HepG2 (cell line): Measurements from ENCODE around the gene DROSHA. TPM values are rescaled to one million over a fixed set of nuclear protein-coding genes. Genes with fewer than 3 reads are reported as not detected.

Source experiments
- ATAC-seq: fragments of 200-7000 bp; cut with Tn5 transposase; 3 replicates; pipeline ENCODE4 v1.9.1; 2020; ENCODE audit warnings: mild to moderate bottlenecking, moderate library complexity
- BruUV-seq: library from RNA; stranded (reverse); fragments of 400-500 nt; replicated peaks from 2 replicates; lab custom pipeline; 2021; lab: Mats Ljungman, UMichigan
- CTCF ChIA-PET: fragments of 300-600 bp; formaldehyde crosslinking; extraction: SDS; loops from one replicate; lab custom pipeline; 2021; ENCODE audit warnings: low total read pairs, inconsistent platforms, low intra/inter-chr PET ratio; lab: Yijun Ruan, JAX
- POLR2A ChIA-PET: fragments of 350-600 bp; sonication (Branson Sonifier 250); formaldehyde crosslinking; loops from one replicate; lab custom pipeline; 2020; ENCODE audit warnings: antibody characterized with exemption, inconsistent platforms; lab: Yijun Ruan, JAX
- DNase-seq: peaks from one replicate; pipeline ENCODE4 v3.0.0-alpha.2; 2015; ENCODE audit warnings: low spot score
- FAIRE-seq: peaks from 3 replicates; lab custom pipeline; 2011; peaks lifted over from hg19 to GRCh38; lab: Jason Lieb, UNC
- H2AFZ ChIP-seq: one replicate; pipeline ENCODE4 v1.6.1; 2011; ENCODE audit warnings: low read length, inconsistent platforms
- H3K27ac ChIP-seq: fragments of 300-600 bp; 3 replicates; pipeline ENCODE4 v1.8.0; 2011; ENCODE audit warnings: mixed run types, mild to moderate bottlenecking, mixed read lengths, low read length, inconsistent platforms; ENCODE audit not compliant: insufficient read depth; ENCODE audit errors: extremely low read length
- H3K27me3 ChIP-seq, 2 experiments: fragments of 200-600 bp in 1 of 2; 2 replicates in 1 of 2; 3 replicates in 1 of 2; pipeline versions ENCODE4 v1.6.0 to v1.8.0; 2011; ENCODE audit warnings: low read length in 2 of 2, mild to moderate bottlenecking in 2 of 2, moderate library complexity in 2 of 2, inconsistent platforms in 1 of 2; ENCODE audit not compliant: insufficient read depth in 2 of 2, control insufficient read depth in 1 of 2
- H3K36me3 ChIP-seq, 2 experiments: fragments of 200-600 bp in 1 of 2; replicated peaks in 1 of 2; 2 replicates in 1 of 2; 3 replicates in 1 of 2; pipeline versions ENCODE4 v1.5.1 to v1.8.0; 2011; ENCODE audit warnings: low read length in 2 of 2, inconsistent platforms in 1 of 2; ENCODE audit not compliant: insufficient read depth in 2 of 2, control insufficient read depth in 1 of 2
- H3K4me1 ChIP-seq: 2 replicates; pipeline ENCODE4 v1.5.1; 2012; ENCODE audit warnings: low read length, inconsistent platforms; ENCODE audit not compliant: insufficient read depth
- H3K4me2 ChIP-seq: 2 replicates; pipeline ENCODE4 v1.6.0; 2011; ENCODE audit warnings: low read depth, low read length, inconsistent platforms
- H3K4me3 ChIP-seq, 3 experiments: fragments of 200-600 bp in 1 of 3; sonication (generic), shearing (Covaris generic) in 1 of 3; replicated peaks in 1 of 3; 2 replicates each; pipeline ENCODE4 v1.5.1; 2011 to 2016; ENCODE audit warnings: low read length in 3 of 3, inconsistent platforms in 2 of 3, low read depth in 2 of 3, mild to moderate bottlenecking in 2 of 3, control low read depth in 1 of 3, mixed read lengths in 1 of 3; ENCODE audit not compliant: insufficient read depth in 1 of 3
- H3K79me2 ChIP-seq: one replicate; pipeline ENCODE4 v1.6.1; 2011; ENCODE audit warnings: low read length, inconsistent platforms; ENCODE audit not compliant: insufficient read depth
- H3K9ac ChIP-seq: 2 replicates; pipeline ENCODE4 v1.6.0; 2011; ENCODE audit warnings: mild to moderate bottlenecking, low read depth, low read length, inconsistent platforms; ENCODE audit not compliant: insufficient read depth
- H3K9me3 ChIP-seq: 2 replicates; pipeline ENCODE4 v1.5.1; 2012; ENCODE audit warnings: mild to moderate bottlenecking, low read length
- H4K20me1 ChIP-seq: 2 replicates; pipeline ENCODE4 v1.6.0; 2011; ENCODE audit warnings: inconsistent platforms, mild to moderate bottlenecking, low read length, moderate library complexity; ENCODE audit not compliant: insufficient read depth
- GTF3A ChIP-seq: sonication (generic); formaldehyde crosslinking; conservative IDR thresholded peaks from 2 replicates; pipeline ENCODE4 v1.4.0; 2020; ENCODE audit warnings: mild to moderate bottlenecking, missing genetic modification reagents
- MAFF ChIP-seq: IDR thresholded peaks from 2 replicates; pipeline ENCODE4 v1.6.1; 2011; ENCODE audit warnings: low read depth, low read length, improper control_type of control experiment
- MAFK ChIP-seq, 2 experiments: IDR thresholded peaks in 1 of 2; conservative IDR thresholded peaks in 1 of 2; 2 replicates each; pipeline ENCODE4 v1.6.1; 2011; ENCODE audit warnings: improper control_type of control experiment in 2 of 2, low read length in 2 of 2
- THAP7 ChIP-seq: sonication (generic); formaldehyde crosslinking; IDR thresholded peaks from 2 replicates; pipeline ENCODE4 v1.8.1; 2023; ENCODE audit warnings: mild to moderate bottlenecking, missing genetic modification reagents
- ZNF816 ChIP-seq: sonication (generic); formaldehyde crosslinking; IDR thresholded peaks from 2 replicates; pipeline ENCODE4 v1.8.0; 2022; ENCODE audit warnings: missing genetic modification reagents, mild to moderate bottlenecking, borderline replicate concordance
- WGBS: methylation state at CpG from one replicate; pipeline ENCODE4 v1.1.6; 2017; ENCODE audit warnings: low lambda C conversion rate; 5-methylcytosine and 5-hydroxymethylcytosine counted together
- in situ Hi-C: cut with HindIII; loops from 2 replicates; pipeline ENCODE4 v1.10.0; 2017; ENCODE audit warnings: low pct_unique_long_range_greater_than_20kb; ENCODE audit not compliant: extremely low pct_ligation_motif_present
- intact Hi-C: fragments of 100-400 bp; cut with micrococcal nuclease; formaldehyde crosslinking; loops from one replicate; pipeline ENCODE4 v1.10.0; 2022; ENCODE audit not compliant: unreplicated experiment
- polyA plus RNA-seq, 8 experiments: library from polyadenylated mRNA; depleted of rRNA in 3 of 8; stranded (reverse) in 7 of 8; unstranded in 1 of 8; fragments of >200 nt; fragmentation: Illumina TruSeq in 4 of 8; extraction: Trizol in 4 of 8; gene quantifications; 2 replicates each; pipeline versions ENCODE4 v1.2.1 to v1.2.3, GENCODE V29; 2011 to 2016; ENCODE audit warnings: low read depth in 4 of 8, missing spikeins in 1 of 8, mixed read lengths in 1 of 8; ENCODE audit not compliant: insufficient read depth in 1 of 8
- total RNA-seq, 5 experiments: library from RNA; depleted of rRNA; stranded (reverse); fragments of >200 nt; fragmentation: Illumina TruSeq; extraction: Trizol; gene quantifications; 2 replicates each; pipeline ENCODE4 v1.2.3, GENCODE V29; 2016; ENCODE audit warnings: low read depth in 1 of 5

The DROSHA gene
- total and polyA plus RNA-seq, 2 of the 13 experiments (the other 11 are each of a cell fraction or from before 2014, with no cell fraction given): 22.3 to 29.4 TPM

DNA sequence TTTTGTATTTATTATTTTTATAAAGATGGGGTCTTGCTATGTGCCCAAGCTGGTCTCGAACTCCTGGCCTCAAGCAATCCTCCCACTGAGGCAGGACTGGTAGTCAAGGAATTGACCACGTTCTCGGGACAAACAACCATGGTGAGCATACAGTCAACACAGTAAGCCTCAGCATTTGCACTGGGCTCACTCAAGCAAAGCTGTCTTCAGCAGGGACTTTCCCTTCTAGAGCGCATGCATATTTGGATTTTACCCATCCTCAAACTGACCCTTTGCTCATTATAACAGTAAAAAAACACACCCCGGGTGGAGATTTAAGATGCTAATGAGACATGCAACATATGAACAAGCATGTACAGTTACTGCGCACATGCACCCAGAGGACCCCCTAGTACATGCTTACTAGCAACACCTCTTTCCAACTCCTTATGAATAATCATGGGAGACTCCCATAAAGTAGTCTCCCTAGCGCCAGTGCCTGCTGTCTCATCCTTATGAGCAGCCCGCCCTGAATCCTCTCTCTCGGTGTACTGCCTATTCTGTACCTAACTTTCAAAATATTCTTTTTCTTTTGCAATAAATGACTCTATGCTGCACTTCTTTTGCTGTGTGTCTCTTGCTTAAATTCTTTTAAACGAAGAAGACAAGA is 41.7 kb upstream of the DROSHA start:
- no peak overlapping the region for H2AFZ ChIP-seq
- no TSS peak for BruUV-seq
- H3K4me2 ChIP-seq: no peak overlapping the region
- H3K4me3 ChIP-seq: no peak overlapping the region
- H3K4me1 ChIP-seq: no peaks in the 10 kb centered on the region
- H4K20me1 ChIP-seq: no peaks in the 10 kb centered on the region
- intact Hi-C loops: no loop called here
- no peak for TF ChIP-seq THAP7
- TF ChIP-seq, all 625 proteins: peak for 0
- no peaks in the 10 kb centered on the region for H3K36me3 ChIP-seq
- in situ Hi-C loops: loop anchor here (10.0 kb wide), 1 partner anchor 521 kb away; no protein-coding TSS in a partner anchor
- ATAC-seq (no peak), DNase-seq (no peak), FAIRE-seq (no peak)
- ChIA-PET CTCF (no interaction called here), POLR2A (no interaction called here)
- H3K27ac ChIP-seq: no peak overlapping the region
- H3K9me3 ChIP-seq: no peaks in the 10 kb centered on the region
- H3K79me2 ChIP-seq: no peaks in the 10 kb centered on the region
- WGBS: 19% methylated on average over 10 of the region's 10 CpGs
- H3K9ac ChIP-seq: no peak overlapping the region
- H3K27me3 ChIP-seq: no peaks in the 10 kb centered on the region; a peak in 1 of 5 replicates

DNA sequence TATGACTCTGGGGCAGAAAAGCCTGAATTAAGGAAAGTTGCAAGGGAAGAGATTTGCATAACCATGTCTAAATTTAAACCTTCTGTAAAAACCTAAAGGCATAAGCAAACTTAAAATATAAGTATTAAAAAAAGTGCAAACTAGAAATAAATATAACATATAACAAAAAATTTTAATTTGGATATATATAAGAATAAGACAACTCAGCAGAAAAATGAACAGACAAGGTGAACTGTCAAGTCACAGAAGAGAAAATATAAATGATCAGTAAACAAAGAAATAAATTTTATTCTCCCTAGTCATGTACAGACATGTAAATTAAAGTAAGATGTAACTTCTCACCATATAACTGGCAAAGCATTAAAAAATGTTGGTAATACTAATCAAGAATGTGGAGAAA is 37.2 kb upstream of the DROSHA start:
- FAIRE-seq: no peak
- Histone ChIP-seq H2AFZ (no peak overlapping the region), H3K27ac (no peak overlapping the region), H3K36me3 (no peaks in the 10 kb centered on the region), H3K4me2 (no peak overlapping the region), H3K4me3 (no peak overlapping the region), H3K9me3 (peaks cover 9% of the 10 kb centered on the region; the same call in 1 of the 2 replicates), H3K79me2 (no peaks in the 10 kb centered on the region), H3K9ac (no peak overlapping the region), H4K20me1 (no peaks in the 10 kb centered on the region), H3K4me1 (no peaks in the 10 kb centered on the region), H3K27me3 (no peaks in the 10 kb centered on the region)
- in situ Hi-C loops: no loop called here
- BruUV-seq: no TSS peak
- intact Hi-C loops: no loop called here
- no peak for DNase-seq
- peak; percentile 26; the same call in 1 of the 2 replicates for TF ChIP-seq MAFF
- TF ChIP-seq GTF3A (CRISPR knock-in tag): no peak
- TF ChIP-seq MAFK (conservative IDR thresholded peaks at IDR 0.05 in 1 of 2, IDR thresholded peaks at IDR 0.05 in 1 of 2; ENCODE audit: low read length in 2 of 2): peak in 1 of 2 experiments; percentile 35; a peak in 2 of 4 replicates
- no peak for TF ChIP-seq ZNF816 (CRISPR knock-in tag)
- no peak for ATAC-seq
- ChIA-PET CTCF (no interaction called here), POLR2A (no interaction called here)
